ENCODE data around the gene INSRR. TPM values are rescaled to one million over a fixed set of nuclear protein-coding genes. Genes with fewer than 3 reads are reported as not detected.

Gene INSRR
- total and polyA plus RNA-seq, 2 of the 8 experiments (the other 6 are each of a cell fraction or from before 2014, with no cell fraction given): 0.02 TPM; not detected in 1

DNA sequence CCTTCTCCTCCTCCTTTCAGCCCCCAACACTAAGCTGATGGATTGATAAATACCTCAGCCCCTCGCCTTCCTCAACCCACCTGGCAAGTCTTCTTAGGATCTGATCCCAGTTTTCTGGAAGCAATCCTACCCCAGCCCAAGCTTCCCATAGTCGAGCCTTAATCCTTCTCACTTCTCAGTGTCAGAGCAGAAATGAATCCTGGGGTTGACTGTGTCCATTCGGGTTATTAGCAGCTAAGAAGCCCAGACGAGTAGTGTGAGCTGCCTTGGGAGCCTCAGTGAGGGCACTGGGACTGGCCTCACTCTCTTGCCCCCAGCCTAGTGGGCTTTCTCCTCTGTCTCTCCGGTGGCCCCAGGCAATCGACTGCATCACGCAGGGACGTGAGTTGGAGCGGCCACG lies 22.2 kb upstream of the INSRR start:
- Histone ChIP-seq H3K9me3 (ENCODE audit: insufficient read depth in 2 of 2, low read depth in 1 of 2, low read length in 1 of 2) (no peaks in the 10 kb centered on the region), H3K4me2 (ENCODE audit: insufficient read depth in 1 of 2, low read depth in 2 of 2, low read length in 2 of 2) (no peak overlapping the region), H3K9ac (replicated peaks in 1 of 4; ENCODE audit: extremely low read depth in 1 of 4, low read depth in 3 of 4, low read length in 3 of 4) (no peak overlapping the region), H3K27me3 (replicated peaks in 1 of 4; ENCODE audit: control insufficient read depth in 3 of 4, extremely low read depth in 1 of 4, insufficient read depth in 3 of 4, low read length in 3 of 4) (peaks cover 0 to 34% (median 25%) of the 10 kb centered on the region in 4 experiments; a peak in 6 of 7 replicates), H3K18ac (ENCODE audit: extremely low read depth, low read length) (no peak overlapping the region), H2BK15ac (ENCODE audit: low read length) (no peak overlapping the region), H2BK5ac (ENCODE audit: low read depth, low read length) (no peak overlapping the region), H3K4me3 (ENCODE audit: extremely low read depth in 1 of 4, insufficient read depth in 2 of 4, low read depth in 3 of 4, low read length in 4 of 4) (no peak overlapping the region), H2BK20ac (ENCODE audit: low read length) (no peak overlapping the region), H3K23ac (ENCODE audit: insufficient read length) (no peak overlapping the region), H4K91ac (replicated peaks; ENCODE audit: insufficient read length, low read length) (no peak overlapping the region), H3K4ac (replicated peaks; ENCODE audit: insufficient read length, low read depth, low read length) (no peak overlapping the region), H2AFZ (ENCODE audit: low read length) (no peak overlapping the region), H4K20me1 (replicated peaks in 1 of 2; ENCODE audit: control insufficient read depth in 1 of 2, insufficient read depth in 2 of 2, low read length in 2 of 2) (peaks cover 0 to 3% of the 10 kb centered on the region in 2 experiments), H3K4me1 (replicated peaks in 1 of 4; ENCODE audit: control insufficient read depth in 3 of 4, insufficient read depth in 4 of 4, low read length in 3 of 4) (peaks cover 3 to 22% (median 8%) of the 10 kb centered on the region in 4 experiments), H3K79me1 (ENCODE audit: low read depth, low read length) (no peaks in the 10 kb centered on the region), H3K56ac (replicated peaks; ENCODE audit: insufficient read length, low read depth, low read length) (no peak overlapping the region), H3K23me2 (ENCODE audit: low read depth, low read length) (0 out of 2 replicates have a peak, but pooled peaks cover 2% of the 10 kb centered on the region), H3K36me3 (ENCODE audit: control insufficient read depth in 2 of 4, insufficient read depth in 4 of 4, low read length in 3 of 4) (no peaks in the 10 kb centered on the region), H4K8ac (ENCODE audit: extremely low read depth, insufficient read depth, low read length) (no peak overlapping the region), H2BK12ac (ENCODE audit: low read depth, low read length) (no peak overlapping the region; the same call in 1 of the 2 replicates), H2BK120ac (replicated peaks; ENCODE audit: low read depth, low read length) (no peak overlapping the region), H4K5ac (ENCODE audit: insufficient read length, low read depth, low read length) (no peak overlapping the region), H3K79me2 (ENCODE audit: control insufficient read depth in 1 of 2, insufficient read depth in 2 of 2, low read length in 2 of 2) (no peaks in the 10 kb centered on the region), H3K27ac (ENCODE audit: low read depth, low read length) (no peak overlapping the region), H3K14ac (ENCODE audit: insufficient read length) (no peak overlapping the region), H2AK5ac (ENCODE audit: low read depth, low read length) (no peak overlapping the region)
- no peak for DNase-seq (ENCODE audit: low read depth in 1 of 2, low spot score in 2 of 2)
- no peak for FAIRE-seq
- ChIA-PET POLR2A (ENCODE audit: partially characterized antibody) (interaction anchor here (1.1 to 1.7 kb wide), 2 partner anchors 8 to 140 kb away, joined by 4 to 5 read pairs; partner anchors contain the start of gene MRPL24), CTCF (ENCODE audit: partially characterized antibody) (interaction anchor here (0.6 to 31.4 kb wide), 15 partner anchors 8 to 257 kb away, joined by 3 to 719 read pairs (median 4); partner anchors contain the start of genes INSRR, LRRC71, NTRK1 and PEAR1)
- WGBS, 2 experiments (ENCODE audit: extremely low coverage in 1 of 2, insufficient coverage in 1 of 2, insufficient read length in 1 of 2, insufficient replicate concordance in 2 of 2, low coverage in 1 of 2, low lambda C conversion rate in 2 of 2, missing lambda C conversion rate in 1 of 2): 83% methylated on average over 10 of the region's 10 CpGs; no CpG with 5 or more reads in 1 of the 2 experiments
- no peak for TF ChIP-seq NRF1 (IDR thresholded peaks at IDR 0.05; ENCODE audit: low read depth, low read length)
- TF ChIP-seq POLR2AphosphoS5 (IDR thresholded peaks at IDR 0.05; ENCODE audit: low read depth, low read length): no peak
- TF ChIP-seq POLR2A (IDR thresholded peaks at IDR 0.05; ENCODE audit: control extremely low read depth in 1 of 2, low read depth in 2 of 2, low read length in 2 of 2): no peak
- no peak for TF ChIP-seq EP300 (IDR thresholded peaks at IDR 0.05; ENCODE audit: borderline replicate concordance in 1 of 2, low read depth in 2 of 2, low read length in 2 of 2)
- TF ChIP-seq CBX5 (IDR thresholded peaks at IDR 0.05; ENCODE audit: low read depth, low read length): no peak
- no peak for TF ChIP-seq USF2 (IDR thresholded peaks at IDR 0.05; ENCODE audit: low read length)
- TF ChIP-seq CREB1 (IDR thresholded peaks at IDR 0.05): no peak
